Measurements from ENCODE around the gene ANXA9. TPM values are rescaled to one million over a fixed set of nuclear protein-coding genes. Genes with fewer than 3 reads are reported as not detected.

Gene ANXA9
- polyA plus RNA-seq, 3 donors = 0.28 to 1.7 (median 1.4) TPM

DNA sequence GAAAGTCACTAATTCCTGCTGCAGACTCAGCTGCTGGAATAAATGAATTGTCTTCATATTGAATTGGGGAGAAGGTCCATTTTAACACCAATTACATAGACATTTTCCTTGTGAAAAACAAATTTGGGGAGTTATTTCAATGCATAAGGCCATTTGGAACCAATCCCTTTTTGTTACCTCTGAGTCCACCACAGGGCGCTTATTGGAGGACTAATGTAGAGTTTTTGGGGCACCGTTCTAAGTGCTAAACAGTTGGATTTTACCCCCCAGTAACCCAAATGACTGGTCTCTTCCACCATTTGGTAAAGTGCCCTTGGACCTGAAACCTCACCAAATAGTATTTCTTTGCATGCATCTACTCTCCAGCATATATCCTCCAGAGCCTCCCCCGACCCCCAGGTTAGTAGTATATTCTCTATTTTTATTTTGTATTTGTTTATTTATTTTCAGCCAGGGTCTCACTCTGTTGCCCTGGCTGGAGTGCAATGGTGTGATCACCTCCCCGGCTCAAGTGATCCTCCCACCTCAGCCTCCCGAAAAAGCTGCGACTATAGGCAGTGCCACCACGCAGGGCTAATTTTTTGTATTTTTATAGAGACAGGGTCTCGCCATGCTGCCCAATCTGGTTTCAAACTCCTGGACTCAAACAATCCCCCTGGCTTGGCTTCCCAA is 27.7 kb downstream of the ANXA9 start:
- no peak for TF ChIP-seq CTCF (IDR thresholded peaks at IDR 0.05)
- H3K4me1 Mint-ChIP-seq = peaks cover 49% of the 10 kb centered on the region
- no peak overlapping the region for H3K9ac ChIP-seq (ENCODE audit: insufficient read depth, low read length, poor library complexity, severe bottlenecking)
- H3K4me1 ChIP-seq (ENCODE audit: control insufficient read depth in 1 of 2, insufficient read depth in 2 of 2, low read length in 2 of 2) = peaks cover 38 to 44% of the 10 kb centered on the region in 2 donors
- H3K4me3 ChIP-seq (replicated peaks in 1 of 3; ENCODE audit: low read depth in 2 of 3, low read length in 3 of 3) = no peak overlapping the region
- H3K4me2 ChIP-seq (replicated peaks; ENCODE audit: extremely low read depth, low read length, poor library complexity, severe bottlenecking) = no peak overlapping the region
- peaks cover 47% of the 10 kb centered on the region for H3K79me2 ChIP-seq (ENCODE audit: insufficient read depth, low read length)
- peak overlapping the region in 1 of 7 donors; percentile 57 for H3K27ac Mint-ChIP-seq
- H3K36me3 Mint-ChIP-seq = peaks cover 4 to 11% of the 10 kb centered on the region in 2 donors
- H3K9me3 ChIP-seq (replicated peaks in 1 of 2; ENCODE audit: control insufficient read depth in 1 of 2, insufficient read depth in 1 of 2, low read length in 2 of 2) = no peaks in the 10 kb centered on the region
- no peaks in the 10 kb centered on the region for H3K9me3 Mint-ChIP-seq
- H3K27me3 Mint-ChIP-seq (ENCODE audit: low read depth in 3 of 3) = peaks cover 0 to 10% (median 0%) of the 10 kb centered on the region in 3 donors
- intact Hi-C loops (cut with micrococcal nuclease) = loop anchor here (5.0 to 10.0 kb wide), 7 partner anchors 37 to 157 kb away; partner anchors contain the start of genes LYSMD1 (in 2 of the 2), SCNM1 (in 2 of the 2), ARNT (in 1 of the 2) and C1orf56 (in 1 of the 2)
- H3K27me3 ChIP-seq (ENCODE audit: control insufficient read depth in 2 of 2, insufficient read depth in 2 of 2, low read length in 2 of 2) = no peaks in the 10 kb centered on the region
- H2AFZ ChIP-seq (ENCODE audit: insufficient read depth, low read depth, low read length, poor library complexity, severe bottlenecking) = no peak overlapping the region
- no peaks in the 10 kb centered on the region for H4K20me1 ChIP-seq (ENCODE audit: insufficient read depth, low read length)
- no peak for DNase-seq
- peaks cover 0 to 9% of the 10 kb centered on the region in 2 donors for H3K36me3 ChIP-seq (replicated peaks in 1 of 2; ENCODE audit: control insufficient read depth in 1 of 2, insufficient read depth in 2 of 2, low read length in 2 of 2)
- H3K4me3 Mint-ChIP-seq = no peak overlapping the region
- no peak overlapping the region for H3K27ac ChIP-seq (ENCODE audit: low read depth in 1 of 2, low read length in 2 of 2)
- WGBS (ENCODE audit: insufficient coverage) = 100% methylated on average over 2 of the region's 8 CpGs

DNA sequence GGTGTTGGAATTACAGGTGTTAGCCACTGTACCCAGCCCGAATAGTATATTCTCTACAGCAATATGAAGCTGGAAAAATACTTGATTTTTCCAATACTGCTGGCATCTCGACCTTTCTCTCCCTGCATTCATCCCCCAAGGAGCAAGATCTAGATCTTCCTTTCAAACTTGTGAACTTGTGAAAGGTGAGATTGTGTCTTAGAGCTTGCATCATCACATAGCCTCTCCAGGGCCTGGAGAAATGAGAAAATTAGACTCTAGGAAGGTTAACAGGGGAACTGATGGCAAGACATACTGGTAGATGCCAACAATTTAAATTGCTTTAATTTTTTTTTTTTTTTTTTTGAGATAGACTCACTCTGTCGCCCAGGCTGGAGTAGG is 28.2 kb downstream of the ANXA9 start:
- no peak for TF ChIP-seq CTCF (IDR thresholded peaks at IDR 0.05)
- Mint-ChIP-seq H3K4me3 (no peak overlapping the region), H3K9me3 (no peaks in the 10 kb centered on the region), H3K36me3 (peaks cover 4 to 13% of the 10 kb centered on the region in 2 donors), H3K27ac (no peak overlapping the region), H3K27me3 (ENCODE audit: low read depth in 3 of 3) (peaks cover 0 to 10% (median 0%) of the 10 kb centered on the region in 3 donors), H3K4me1 (peaks cover 44% of the 10 kb centered on the region)
- Histone ChIP-seq H3K9me3 (replicated peaks in 1 of 2; ENCODE audit: control insufficient read depth in 1 of 2, insufficient read depth in 1 of 2, low read length in 2 of 2) (no peaks in the 10 kb centered on the region), H3K27me3 (ENCODE audit: control insufficient read depth in 2 of 2, insufficient read depth in 2 of 2, low read length in 2 of 2) (no peaks in the 10 kb centered on the region), H3K4me1 (ENCODE audit: control insufficient read depth in 1 of 2, insufficient read depth in 2 of 2, low read length in 2 of 2) (peaks cover 32 to 39% of the 10 kb centered on the region in 2 donors), H3K36me3 (replicated peaks in 1 of 2; ENCODE audit: control insufficient read depth in 1 of 2, insufficient read depth in 2 of 2, low read length in 2 of 2) (peaks cover 0 to 9% of the 10 kb centered on the region in 2 donors), H3K79me2 (ENCODE audit: insufficient read depth, low read length) (peaks cover 41% of the 10 kb centered on the region), H3K4me3 (replicated peaks in 1 of 3; ENCODE audit: low read depth in 2 of 3, low read length in 3 of 3) (no peak overlapping the region), H4K20me1 (ENCODE audit: insufficient read depth, low read length) (no peaks in the 10 kb centered on the region), H3K9ac (ENCODE audit: insufficient read depth, low read length, poor library complexity, severe bottlenecking) (no peak overlapping the region), H2AFZ (ENCODE audit: insufficient read depth, low read depth, low read length, poor library complexity, severe bottlenecking) (no peak overlapping the region), H3K27ac (ENCODE audit: low read depth in 1 of 2, low read length in 2 of 2) (no peak overlapping the region), H3K4me2 (replicated peaks; ENCODE audit: extremely low read depth, low read length, poor library complexity, severe bottlenecking) (no peak overlapping the region)
- intact Hi-C loops (cut with micrococcal nuclease) = loop anchor here in 1 of 2 donors (5.0 kb wide), 1 partner anchor 37 kb away; the partner anchor contains the start of gene C1orf56
- no peak for DNase-seq
- WGBS (ENCODE audit: insufficient coverage) = no CpG with 5 or more reads among the region's 3 CpGs

Measured in CD14-positive monocyte (primary cell).